Measurements from ENCODE around the gene CSTB. TPM values are rescaled to one million over a fixed set of nuclear protein-coding genes. Genes with fewer than 3 reads are reported as not detected.

CSTB gene
- total RNA-seq, 1 donor from 2014 or later = 16.0 TPM

DNA sequence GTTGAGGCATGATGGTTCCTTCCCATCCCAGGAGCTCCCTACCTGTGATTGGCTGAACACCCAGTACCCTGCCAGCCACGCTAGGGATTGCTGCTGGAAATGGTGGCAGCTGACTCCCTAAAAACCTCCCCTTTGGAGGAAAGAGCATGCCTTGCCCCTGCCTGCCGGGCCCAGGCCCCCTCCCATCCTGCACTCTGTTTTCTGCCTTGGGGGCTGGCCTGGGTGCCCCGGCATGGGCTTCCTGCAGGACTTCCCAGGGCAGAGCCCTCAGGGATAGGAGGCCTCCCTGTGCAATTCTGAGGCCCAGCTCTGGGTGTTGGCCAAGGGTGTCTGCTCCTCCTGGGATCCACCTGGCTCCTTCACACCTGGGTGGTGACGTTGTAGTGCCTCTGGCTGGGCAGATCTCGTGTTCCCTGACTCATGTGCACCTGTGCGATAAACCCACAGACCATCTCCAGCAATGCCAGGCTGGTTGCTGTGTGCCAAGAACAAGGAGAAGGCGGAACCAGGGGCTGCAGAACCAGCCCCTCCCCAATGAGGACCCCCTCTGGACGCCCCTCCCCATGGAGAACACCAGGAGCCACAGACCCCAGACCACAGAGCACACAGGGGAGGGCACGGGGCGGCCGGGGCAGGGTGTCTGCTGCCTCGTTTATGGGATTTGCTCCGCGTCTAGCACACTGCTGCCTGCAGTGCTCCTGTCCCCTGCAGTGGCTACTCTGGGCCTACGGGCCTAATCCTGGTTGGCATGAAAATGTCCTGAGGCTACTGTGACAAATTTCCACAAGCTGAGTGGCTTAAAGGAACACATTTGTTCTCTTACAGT, 13.6 kb downstream of the CSTB start:
- no peaks in the 10 kb centered on the region for H3K27me3 Mint-ChIP-seq
- ATAC-seq (ENCODE audit: low read depth) = no peak
- H3K4me1 Mint-ChIP-seq = no peaks in the 10 kb centered on the region
- H3K4me3 Mint-ChIP-seq = no peak overlapping the region
- POLR2A ChIA-PET = no interaction called here
- H3K27ac Mint-ChIP-seq = no peak overlapping the region
- peaks cover 20% of the 10 kb centered on the region for H3K36me3 Mint-ChIP-seq (ENCODE audit: low read depth)
- intact Hi-C loops (cut with micrococcal nuclease) = no loop called here
- no peak for DNase-seq
- TF ChIP-seq, protein P1, sequence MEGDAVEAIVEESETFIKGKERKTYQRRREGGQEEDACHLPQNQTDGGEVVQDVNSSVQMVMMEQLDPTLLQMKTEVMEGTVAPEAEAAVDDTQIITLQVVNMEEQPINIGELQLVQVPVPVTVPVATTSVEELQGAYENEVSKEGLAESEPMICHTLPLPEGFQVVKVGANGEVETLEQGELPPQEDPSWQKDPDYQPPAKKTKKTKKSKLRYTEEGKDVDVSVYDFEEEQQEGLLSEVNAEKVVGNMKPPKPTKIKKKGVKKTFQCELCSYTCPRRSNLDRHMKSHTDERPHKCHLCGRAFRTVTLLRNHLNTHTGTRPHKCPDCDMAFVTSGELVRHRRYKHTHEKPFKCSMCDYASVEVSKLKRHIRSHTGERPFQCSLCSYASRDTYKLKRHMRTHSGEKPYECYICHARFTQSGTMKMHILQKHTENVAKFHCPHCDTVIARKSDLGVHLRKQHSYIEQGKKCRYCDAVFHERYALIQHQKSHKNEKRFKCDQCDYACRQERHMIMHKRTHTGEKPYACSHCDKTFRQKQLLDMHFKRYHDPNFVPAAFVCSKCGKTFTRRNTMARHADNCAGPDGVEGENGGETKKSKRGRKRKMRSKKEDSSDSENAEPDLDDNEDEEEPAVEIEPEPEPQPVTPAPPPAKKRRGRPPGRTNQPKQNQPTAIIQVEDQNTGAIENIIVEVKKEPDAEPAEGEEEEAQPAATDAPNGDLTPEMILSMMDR (IDR thresholded peaks at IDR 0.05) = no peak
- H3K9me3 Mint-ChIP-seq = no peaks in the 10 kb centered on the region
- CTCF ChIA-PET = interaction anchor here (1.1 kb wide), 1 partner anchor 213 kb away, joined by 3 read pairs; no protein-coding TSS in a partner anchor

DNA sequence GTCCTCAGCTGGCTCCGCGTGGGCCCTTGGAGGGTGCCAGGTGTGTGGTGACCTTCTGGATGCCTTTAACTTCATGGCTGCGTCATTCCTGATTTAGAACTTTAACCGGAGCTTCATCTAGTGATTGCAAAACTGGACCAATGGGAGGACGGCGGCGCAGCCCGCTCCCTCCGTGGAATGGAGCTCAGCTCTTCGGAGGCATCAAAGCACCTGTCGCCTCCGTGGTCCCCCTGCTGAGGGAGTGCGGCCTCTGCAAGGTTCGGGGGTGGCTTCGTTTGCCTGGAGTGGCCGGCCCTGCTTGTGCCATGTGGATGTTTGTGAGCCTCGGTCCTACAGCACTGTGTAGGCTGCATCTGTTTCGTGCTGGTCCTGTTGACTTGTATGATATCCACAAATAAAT, 14.2 kb downstream of the CSTB start:
- POLR2A ChIA-PET = no interaction called here

DNA sequence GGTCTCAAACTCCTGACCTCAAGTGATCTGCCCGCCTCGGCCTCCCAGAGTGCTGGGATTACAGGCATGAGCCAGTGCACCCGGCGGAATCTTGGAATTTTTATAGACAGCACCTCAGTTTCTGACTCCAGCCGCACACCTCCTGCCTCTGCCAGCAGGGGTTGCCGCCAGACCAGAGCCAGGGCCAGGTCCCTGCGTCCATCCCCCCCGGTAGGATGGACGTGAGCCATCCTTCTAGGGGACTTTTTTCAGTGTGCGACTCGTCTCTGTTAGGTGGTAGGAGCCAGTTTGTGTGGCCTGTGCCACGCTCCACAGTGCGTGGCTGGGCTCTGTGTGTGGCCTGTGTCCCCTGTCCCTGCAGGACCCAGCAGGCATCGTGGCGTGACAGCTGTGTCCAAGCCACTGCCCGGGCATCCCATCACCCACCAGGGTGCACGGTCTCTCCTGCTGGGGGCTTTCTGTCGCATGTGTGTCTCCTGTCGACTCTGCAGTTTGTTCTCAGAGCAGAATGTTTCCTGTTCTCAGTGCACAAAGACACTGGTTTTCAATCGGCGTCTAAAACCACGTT, 15.6 kb downstream of the CSTB start:
- Mint-ChIP-seq H3K4me1 (no peaks in the 10 kb centered on the region), H3K4me3 (no peak overlapping the region), H3K36me3 (ENCODE audit: low read depth) (peaks cover 31% of the 10 kb centered on the region), H3K27ac (no peak overlapping the region), H3K27me3 (no peaks in the 10 kb centered on the region), H3K9me3 (no peaks in the 10 kb centered on the region)
- intact Hi-C loops (cut with micrococcal nuclease) = no loop called here
- no peak for DNase-seq
- TF ChIP-seq, protein P1 (IDR thresholded peaks at IDR 0.05) = no peak
- ChIA-PET POLR2A (no interaction called here), CTCF (no interaction called here)
- ATAC-seq (ENCODE audit: low read depth) = no peak

More for the DNA sequence above, 14.2 kb downstream of the CSTB start:
- Mint-ChIP-seq H3K27me3 (no peaks in the 10 kb centered on the region), H3K36me3 (ENCODE audit: low read depth) (peaks cover 20% of the 10 kb centered on the region), H3K27ac (no peak overlapping the region), H3K4me1 (no peaks in the 10 kb centered on the region), H3K9me3 (no peaks in the 10 kb centered on the region), H3K4me3 (no peak overlapping the region)
- intact Hi-C loops (cut with micrococcal nuclease) = no loop called here
- CTCF ChIA-PET = interaction anchor here (1.1 kb wide), 1 partner anchor 214 kb away, joined by 3 read pairs; no protein-coding TSS in a partner anchor
- DNase-seq = no peak
- ATAC-seq (ENCODE audit: low read depth) = no peak
- TF ChIP-seq, protein P1 (IDR thresholded peaks at IDR 0.05) = no peak

DNA sequence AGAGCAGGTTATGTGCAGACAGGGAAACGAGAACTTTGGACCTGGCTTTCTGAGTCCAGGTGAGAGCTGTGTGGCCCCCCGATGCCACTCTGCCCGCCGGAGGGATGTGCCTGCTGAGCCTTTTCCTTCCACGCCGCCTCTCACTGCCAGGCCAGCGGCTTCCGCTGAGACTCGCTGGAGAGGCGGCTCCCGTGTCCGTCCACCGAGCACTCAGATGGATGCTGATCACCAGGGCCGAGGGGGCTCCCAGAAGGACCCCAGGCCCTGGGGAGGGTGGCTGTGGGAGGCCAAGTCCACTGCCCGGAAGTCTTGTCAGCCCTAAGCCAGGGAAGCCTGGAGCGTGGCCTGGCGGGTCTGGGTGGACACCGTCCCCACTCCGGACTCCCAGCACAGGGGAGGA, 16.5 kb downstream of the CSTB start:
- intact Hi-C loops (cut with micrococcal nuclease) = no loop called here
- ChIA-PET CTCF (no interaction called here), POLR2A (no interaction called here)
- Mint-ChIP-seq H3K9me3 (no peaks in the 10 kb centered on the region), H3K4me1 (no peaks in the 10 kb centered on the region), H3K4me3 (no peak overlapping the region), H3K27ac (no peak overlapping the region), H3K27me3 (no peaks in the 10 kb centered on the region), H3K36me3 (ENCODE audit: low read depth) (peaks cover 35% of the 10 kb centered on the region)
- ATAC-seq (ENCODE audit: low read depth) = no peak
- TF ChIP-seq, protein P1 (IDR thresholded peaks at IDR 0.05) = no peak
- DNase-seq = no peak

DNA sequence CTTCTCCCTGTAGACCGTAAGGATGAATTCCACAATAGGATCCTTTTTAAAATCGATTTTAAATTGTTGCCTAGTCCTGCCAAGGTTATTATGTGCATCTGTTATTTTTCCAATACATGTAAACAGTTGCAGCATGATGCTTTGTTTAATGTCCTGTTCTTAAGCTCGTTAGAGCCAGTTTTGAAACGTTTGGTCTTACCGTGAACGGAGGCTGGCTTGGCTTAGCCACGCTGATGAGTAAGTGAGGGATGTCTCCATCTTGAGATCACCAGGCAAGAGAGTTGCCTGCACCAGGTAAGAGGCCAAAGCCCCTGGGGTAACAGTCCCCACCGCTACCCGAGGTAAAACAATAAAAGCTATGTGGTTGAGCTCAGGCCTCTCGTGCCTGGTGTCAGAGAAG, 17.3 kb downstream of the CSTB start:
- H3K36me3 Mint-ChIP-seq (ENCODE audit: low read depth) = peaks cover 43% of the 10 kb centered on the region
- H3K27me3 Mint-ChIP-seq = no peaks in the 10 kb centered on the region
- intact Hi-C loops (cut with micrococcal nuclease) = no loop called here
- H3K27ac Mint-ChIP-seq = no peak overlapping the region
- POLR2A ChIA-PET = no interaction called here
- H3K4me1 Mint-ChIP-seq = no peaks in the 10 kb centered on the region
- ATAC-seq (ENCODE audit: low read depth) (no peak), DNase-seq (no peak)
- H3K9me3 Mint-ChIP-seq = no peaks in the 10 kb centered on the region
- H3K4me3 Mint-ChIP-seq = no peak overlapping the region
- TF ChIP-seq, protein P1 (IDR thresholded peaks at IDR 0.05) = no peak
- CTCF ChIA-PET = no interaction called here
